NT2/D1 (cell line): ENCODE data around the gene BCL7A.

ENCODE experiments used
- SUZ12 ChIP-seq: IDR thresholded peaks from 2 replicates; pipeline ENCODE4 v1.6.1; 2011; ENCODE audit not compliant: insufficient read length, insufficient read depth; ENCODE audit errors: extremely low read depth
- YY1 ChIP-seq: IDR thresholded peaks from 2 replicates; pipeline ENCODE4 v1.6.1; 2011; ENCODE audit not compliant: insufficient read length, insufficient read depth
- ZNF274 ChIP-seq: IDR thresholded peaks from 2 replicates; pipeline ENCODE4 v1.6.1; 2011; ENCODE audit warnings: mild to moderate bottlenecking, low read depth, low read length

DNA sequence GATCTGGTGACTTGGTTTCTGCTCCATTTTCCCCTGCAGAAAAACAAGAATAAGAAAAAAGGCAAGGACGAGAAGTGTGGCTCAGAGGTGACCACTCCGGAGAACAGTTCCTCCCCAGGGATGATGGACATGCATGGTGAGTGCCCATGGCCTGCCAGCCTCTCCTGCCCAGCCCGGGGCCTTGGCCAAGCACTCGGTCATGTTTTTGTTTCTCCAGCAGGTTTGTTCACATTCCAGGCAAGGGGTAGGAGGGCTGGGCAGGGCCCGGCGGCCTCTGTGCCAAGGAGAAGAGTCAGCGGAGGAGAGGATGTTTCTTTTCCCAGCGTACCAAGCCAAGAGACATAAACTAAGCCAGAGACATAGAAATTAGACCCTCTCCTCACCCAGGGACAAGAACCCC is 13.6 kb downstream of the BCL7A start:
- TF ChIP-seq YY1 (no peak), ZNF274 (no peak), SUZ12 (no peak)
